Measurements from ENCODE around the gene TAF10.

Gene TAF10

GRCh38 chr11:6614446-6614845 lies 2.4 kb upstream of the TAF10 start:
- no peak overlapping the region for H3K4me3 ChIP-seq (ENCODE audit: low read depth, low read length)
- no peak for DNase-seq (ENCODE audit: low read depth)
- TF ChIP-seq, protein P1, sequence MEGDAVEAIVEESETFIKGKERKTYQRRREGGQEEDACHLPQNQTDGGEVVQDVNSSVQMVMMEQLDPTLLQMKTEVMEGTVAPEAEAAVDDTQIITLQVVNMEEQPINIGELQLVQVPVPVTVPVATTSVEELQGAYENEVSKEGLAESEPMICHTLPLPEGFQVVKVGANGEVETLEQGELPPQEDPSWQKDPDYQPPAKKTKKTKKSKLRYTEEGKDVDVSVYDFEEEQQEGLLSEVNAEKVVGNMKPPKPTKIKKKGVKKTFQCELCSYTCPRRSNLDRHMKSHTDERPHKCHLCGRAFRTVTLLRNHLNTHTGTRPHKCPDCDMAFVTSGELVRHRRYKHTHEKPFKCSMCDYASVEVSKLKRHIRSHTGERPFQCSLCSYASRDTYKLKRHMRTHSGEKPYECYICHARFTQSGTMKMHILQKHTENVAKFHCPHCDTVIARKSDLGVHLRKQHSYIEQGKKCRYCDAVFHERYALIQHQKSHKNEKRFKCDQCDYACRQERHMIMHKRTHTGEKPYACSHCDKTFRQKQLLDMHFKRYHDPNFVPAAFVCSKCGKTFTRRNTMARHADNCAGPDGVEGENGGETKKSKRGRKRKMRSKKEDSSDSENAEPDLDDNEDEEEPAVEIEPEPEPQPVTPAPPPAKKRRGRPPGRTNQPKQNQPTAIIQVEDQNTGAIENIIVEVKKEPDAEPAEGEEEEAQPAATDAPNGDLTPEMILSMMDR (IDR thresholded peaks at IDR 0.05; ENCODE audit: low read depth, low read length, missing control alignments) = no peak

DNA sequence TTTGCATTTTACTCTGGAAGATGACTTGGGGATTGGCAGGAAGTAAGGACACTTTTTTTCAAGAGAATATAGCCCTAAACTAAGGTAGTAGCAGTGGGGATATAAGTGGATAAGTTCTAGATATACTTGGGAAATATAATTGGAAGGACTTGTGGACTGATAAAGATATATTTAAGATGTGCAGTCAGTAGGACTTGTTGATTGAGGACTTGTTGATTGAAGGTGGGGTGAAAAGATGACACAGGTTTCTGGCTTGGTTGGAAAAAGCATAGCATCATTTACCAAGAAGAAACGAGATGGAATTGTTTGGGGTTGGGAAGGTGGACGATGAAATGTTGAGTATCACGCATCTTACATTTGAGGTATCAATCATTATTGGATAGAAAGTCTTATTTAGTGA lies 1.5 kb upstream of the TAF10 start:
- DNase-seq (ENCODE audit: low read depth) = no peak
- TF ChIP-seq, protein P1 (IDR thresholded peaks at IDR 0.05; ENCODE audit: low read depth, low read length, missing control alignments) = no peak
- no peak overlapping the region for H3K4me3 ChIP-seq (ENCODE audit: low read depth, low read length)

- TF ChIP-seq, protein P1 (IDR thresholded peaks at IDR 0.05; ENCODE audit: low read depth, low read length, missing control alignments) = no peak
- H3K4me3 ChIP-seq (ENCODE audit: low read depth, low read length) = peak overlapping the region; percentile 87
- DNase-seq (ENCODE audit: low read depth) = no peak
These were observed 128 bp downstream of the TAF10 start for GRCh38 chr11:6611963-6612212.

DNA sequence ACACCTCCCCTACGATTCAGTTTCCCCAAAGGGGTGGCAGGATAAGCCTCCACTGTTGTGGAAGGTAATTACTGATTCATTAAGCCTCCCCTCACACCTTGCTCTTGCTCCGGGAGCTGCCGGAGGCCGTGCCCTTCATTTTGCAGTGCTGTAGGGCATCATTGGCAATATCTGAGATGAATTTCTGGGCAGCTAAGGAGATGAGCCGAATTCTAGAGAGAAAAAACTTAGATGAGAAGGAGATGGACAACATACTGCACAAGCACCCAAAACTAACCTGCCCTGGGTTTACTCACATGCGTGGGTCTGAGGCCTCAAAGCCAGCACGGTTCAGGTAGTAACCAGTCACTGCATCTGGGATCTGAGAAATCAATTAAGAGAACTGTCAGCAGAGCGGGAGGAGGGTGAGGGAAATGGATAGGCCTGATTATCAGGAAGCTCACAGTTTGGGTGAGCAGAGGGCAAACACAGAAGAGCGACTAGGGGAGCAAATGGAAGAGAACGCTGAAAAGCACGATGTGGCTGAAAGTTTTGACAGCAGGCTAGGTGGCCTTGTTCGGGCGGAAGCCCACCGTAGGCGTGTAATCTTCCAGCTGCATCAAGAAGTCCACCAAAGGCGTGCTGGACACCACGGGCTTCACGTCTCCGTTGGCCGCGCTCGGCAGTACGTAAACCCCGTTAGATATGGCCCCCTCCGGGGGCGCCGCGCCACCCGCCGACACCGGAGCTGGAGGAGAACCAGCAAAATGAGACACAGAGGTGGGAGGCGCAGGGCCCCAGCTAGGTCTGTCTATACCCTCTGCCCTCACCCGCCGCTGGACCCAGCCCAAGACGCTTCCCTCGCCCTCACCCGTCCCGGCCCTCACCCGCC lies 689 bp downstream of the TAF10 start:
- TF ChIP-seq, protein P1 (IDR thresholded peaks at IDR 0.05; ENCODE audit: low read depth, low read length, missing control alignments) = no peak
- no peak for DNase-seq (ENCODE audit: low read depth)
- H3K4me3 ChIP-seq (ENCODE audit: low read depth, low read length) = peak overlapping the region; percentile 87

- peak overlapping the region; percentile 87 for H3K4me3 ChIP-seq (ENCODE audit: low read depth, low read length)
- TF ChIP-seq, protein P1 (IDR thresholded peaks at IDR 0.05; ENCODE audit: low read depth, low read length, missing control alignments) = no peak
- DNase-seq (ENCODE audit: low read depth) = no peak
These were observed 1.4 kb downstream of the TAF10 start for GRCh38 chr11:6610591-6610990.

DNA sequence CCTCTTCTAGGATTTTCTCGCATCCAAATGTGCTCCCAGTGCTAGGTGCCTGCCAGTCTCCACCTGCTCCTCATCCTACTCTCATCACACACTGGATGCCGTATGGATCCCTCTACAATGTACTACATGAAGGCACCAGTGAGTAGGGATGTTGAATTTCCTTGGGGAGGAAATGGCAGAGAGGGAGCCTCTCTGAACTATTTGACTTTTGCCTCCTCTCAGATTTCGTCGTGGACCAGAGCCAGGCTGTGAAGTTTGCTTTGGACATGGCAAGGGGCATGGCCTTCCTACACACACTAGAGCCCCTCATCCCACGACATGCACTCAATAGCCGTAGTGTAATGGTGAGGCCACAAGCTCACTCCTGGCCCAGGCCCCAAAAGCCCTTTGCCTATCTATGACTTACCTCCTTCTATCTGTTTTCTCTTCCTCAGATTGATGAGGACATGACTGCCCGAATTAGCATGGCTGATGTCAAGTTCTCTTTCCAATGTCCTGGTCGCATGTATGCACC lies 2.5 kb downstream of the TAF10 start:
- no peak overlapping the region for H3K4me3 ChIP-seq (ENCODE audit: low read depth, low read length)

More for the DNA sequence above, 2.5 kb downstream of the TAF10 start:
- TF ChIP-seq, protein P1 (IDR thresholded peaks at IDR 0.05; ENCODE audit: low read depth, low read length, missing control alignments) = no peak
- no peak for DNase-seq (ENCODE audit: low read depth)
